SK-N-SH (cell line): Measurements from ENCODE around the gene IP6K1.

ENCODE experiments used
- CTCF ChIP-seq: fragments of 200-600 bp; sonication (generic); IDR thresholded peaks from 2 replicates; pipeline ENCODE4 v1.6.1; 2017; ENCODE audit warnings: antibody characterized with exemption, mild to moderate bottlenecking, moderate library complexity
- FOXM1 ChIP-seq: IDR thresholded peaks from 2 replicates; pipeline ENCODE4 v1.4.0; 2012; ENCODE audit warnings: low read depth, mild to moderate bottlenecking
- JUND ChIP-seq: IDR thresholded peaks from 2 replicates; pipeline ENCODE4 v1.4.0; 2012
- MAX ChIP-seq: IDR thresholded peaks from 2 replicates; pipeline ENCODE4 v1.4.0; 2012; ENCODE audit warnings: low read depth
- MXI1 ChIP-seq: IDR thresholded peaks from 2 replicates; pipeline ENCODE4 v1.6.1; 2012; ENCODE audit warnings: mild to moderate bottlenecking, low read depth, low read length, improper control_type of control experiment
- RAD21 ChIP-seq: IDR thresholded peaks from 2 replicates; pipeline ENCODE4 v1.6.1; 2012; ENCODE audit warnings: mild to moderate bottlenecking, low read length
- RCOR1 ChIP-seq: fragments of 150-350 bp; IDR thresholded peaks from 2 replicates; pipeline ENCODE4 v1.6.1; 2017; ENCODE audit warnings: antibody characterized with exemption, low read length
- REST ChIP-seq: IDR thresholded peaks from 2 replicates; pipeline ENCODE4 v1.6.1; 2012; ENCODE audit warnings: mild to moderate bottlenecking, low read depth, low read length, moderate library complexity
- TAF1 ChIP-seq: IDR thresholded peaks from 2 replicates; pipeline ENCODE4 v1.6.1; 2012; ENCODE audit warnings: low read depth, mild to moderate bottlenecking, low read length, moderate library complexity, borderline replicate concordance
- TCF12 ChIP-seq: IDR thresholded peaks from 2 replicates; pipeline ENCODE4 v1.4.0; 2012
- TEAD4 ChIP-seq: IDR thresholded peaks from 2 replicates; pipeline ENCODE4 v1.4.0; 2012; ENCODE audit warnings: mild to moderate bottlenecking, borderline replicate concordance; ENCODE audit not compliant: insufficient read depth
- USF2 ChIP-seq: fragments of 150-350 bp; IDR thresholded peaks from 2 replicates; pipeline ENCODE4 v1.6.1; 2017; ENCODE audit warnings: antibody characterized with exemption, low read length, low read depth, borderline replicate concordance
- YY1 ChIP-seq: IDR thresholded peaks from 2 replicates; pipeline ENCODE4 v1.4.0; 2012; ENCODE audit warnings: low read depth, mild to moderate bottlenecking

GRCh38 chr3:49703443-49703927, 82.9 kb downstream of the IP6K1 start:
- peak; percentile 70 for TF ChIP-seq CTCF
- no peak for TF ChIP-seq REST
- TF ChIP-seq RAD21: peak; percentile 77
- no peak for TF ChIP-seq TAF1
- no peak for TF ChIP-seq MXI1
- no peak for TF ChIP-seq YY1
- TF ChIP-seq JUND: no peak
- no peak for TF ChIP-seq TCF12
- no peak for TF ChIP-seq RCOR1
- TF ChIP-seq TEAD4: no peak
- TF ChIP-seq FOXM1: no peak
- no peak for TF ChIP-seq USF2
- TF ChIP-seq MAX: no peak
